Measurements from ENCODE around the gene TRIM39.
"Not testable (repeated sequence)": the region's sequence is repeated elsewhere in the genome, so short reads cannot be mapped to it uniquely, and the experiment has no call there.

Gene TRIM39

DNA sequence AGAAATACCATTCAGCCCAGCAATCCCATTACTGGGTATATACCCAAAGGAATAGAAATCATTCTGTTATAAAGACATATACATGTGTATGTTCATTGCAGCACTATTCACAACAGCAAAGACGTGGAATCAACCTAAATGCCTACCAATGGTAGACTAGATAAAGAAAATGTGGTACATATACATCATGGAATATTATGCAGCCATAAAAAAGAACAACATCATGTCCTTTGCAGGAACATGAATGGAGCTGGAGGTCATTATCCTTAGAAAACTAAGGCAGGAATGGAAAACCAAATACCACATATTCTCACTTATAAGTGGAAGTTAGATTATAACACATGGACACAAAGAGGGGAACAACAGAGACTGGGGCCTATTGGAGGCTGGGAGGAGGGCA is 42.6 kb downstream of the TRIM39 start:
- DNase-seq = not testable (repeated sequence)

DNA sequence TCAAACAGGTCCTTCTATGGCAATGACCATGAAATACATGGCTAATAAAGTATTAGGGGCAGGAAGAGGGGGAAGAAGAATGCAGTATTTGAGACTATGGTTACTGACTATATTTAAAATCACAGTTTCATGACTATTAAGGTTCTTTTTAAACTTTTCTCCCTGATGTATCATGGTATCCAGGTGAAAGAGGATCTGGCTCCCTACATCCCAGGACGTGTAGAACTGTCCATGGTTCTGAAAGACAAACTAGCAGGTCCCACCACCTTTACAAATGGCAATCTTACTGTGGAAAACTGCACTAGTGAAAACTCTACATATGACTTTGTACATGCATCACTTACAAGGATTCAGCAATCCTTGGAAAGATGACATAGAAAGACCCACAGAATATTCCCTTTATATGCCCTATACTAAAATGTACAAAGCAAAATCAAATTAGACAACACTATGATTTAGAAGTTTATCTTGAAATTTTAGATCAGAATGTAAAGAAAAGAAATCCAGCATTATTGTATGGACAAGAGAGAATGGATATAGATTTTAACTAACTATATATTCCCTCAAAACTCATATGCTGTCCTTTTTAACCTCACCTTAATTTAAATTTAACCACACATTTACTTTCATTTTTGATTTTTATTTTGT is 51.7 kb downstream of the TRIM39 start:
- no peak for DNase-seq

DNA sequence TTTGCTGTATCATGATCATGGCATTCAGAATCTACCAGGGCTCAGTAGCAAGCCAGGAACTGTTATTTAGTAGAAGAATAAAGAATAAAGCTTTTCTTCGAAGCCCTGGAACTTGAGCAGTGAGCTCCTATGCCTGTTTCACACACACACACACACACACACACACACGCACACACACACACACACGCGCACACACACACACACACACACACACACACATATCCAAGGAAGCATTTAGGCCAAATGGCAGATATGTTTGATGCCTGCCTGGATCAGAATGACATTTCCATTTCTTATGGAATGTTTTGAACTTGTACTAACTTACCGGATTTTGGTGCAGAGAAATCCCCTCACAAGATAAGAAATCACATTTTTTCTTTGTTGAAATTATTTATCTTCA is 53.7 kb downstream of the TRIM39 start:
- DNase-seq = no peak

DNA sequence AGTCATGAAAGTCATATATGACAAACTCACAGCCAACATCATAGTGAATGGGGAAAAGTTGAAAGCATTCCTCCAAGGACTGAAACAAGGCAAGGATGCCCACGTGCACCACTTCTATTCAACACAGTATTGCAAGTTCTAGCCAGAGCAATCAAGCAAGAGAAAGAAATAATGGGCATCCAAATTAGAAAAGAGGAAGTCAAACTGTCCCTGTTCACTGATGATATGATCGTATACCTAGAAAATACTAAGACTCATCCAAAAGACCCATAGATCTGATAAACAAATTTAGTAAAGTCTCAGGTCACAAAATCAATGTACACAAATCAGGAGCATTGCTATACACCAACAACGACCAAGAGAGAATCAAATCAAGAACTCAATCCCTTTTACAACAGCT is 59.4 kb downstream of the TRIM39 start:
- DNase-seq = no peak

DNA sequence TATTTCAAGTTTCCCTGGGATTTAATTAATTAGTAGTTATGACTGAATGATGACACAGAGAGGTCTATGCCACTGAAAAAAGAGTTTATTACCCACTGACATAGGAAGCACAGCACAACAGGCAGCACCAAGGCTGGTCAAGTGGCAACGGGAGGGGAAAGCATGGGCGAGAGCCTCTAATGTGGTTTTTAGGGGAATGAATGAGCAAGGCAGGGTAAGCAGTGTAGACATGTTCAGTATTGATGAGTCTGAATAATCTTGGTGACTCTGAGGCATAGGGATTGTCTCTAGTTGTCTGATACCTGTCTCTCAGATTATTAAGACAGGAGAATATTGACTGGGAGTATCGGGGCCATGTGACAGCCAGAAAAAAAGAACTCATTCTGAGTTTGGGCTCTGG is 64.5 kb downstream of the TRIM39 start:
- DNase-seq = no peak

All from NCI-H187 treated with DMSO at 0.1 percent for 48 hours (cell line).